ENCODE results near the gene MYLK3.

Gene MYLK3

GRCh38 chr16:46727184-46727583 is 21.0 kb downstream of the MYLK3 start:
- DNase-seq (ENCODE audit: low spot score): no peak

GRCh38 chr16:46721885-46722284 is 26.3 kb downstream of the MYLK3 start:
- DNase-seq (ENCODE audit: low spot score): no peak

GRCh38 chr16:46720619-46721018 is 27.5 kb downstream of the MYLK3 start:
- no peak for DNase-seq (ENCODE audit: low spot score)

- no peak for DNase-seq (ENCODE audit: low spot score)
These were observed 28.6 kb downstream of the MYLK3 start for GRCh38 chr16:46719528-46719927.

- no peak for DNase-seq (ENCODE audit: low spot score)
These were observed 29.9 kb downstream of the MYLK3 start for GRCh38 chr16:46718214-46718613.

GRCh38 chr16:46717692-46718091 is 30.5 kb downstream of the MYLK3 start:
- no peak for DNase-seq (ENCODE audit: low spot score)

- DNase-seq (ENCODE audit: low spot score): no peak
These were observed 32.3 kb downstream of the MYLK3 start for GRCh38 chr16:46715769-46716305.

GRCh38 chr16:46714797-46715591 is 33.1 kb downstream of the MYLK3 start:
- no peak for DNase-seq (ENCODE audit: low spot score)

- DNase-seq (ENCODE audit: low spot score): no peak
These were observed 34.5 kb downstream of the MYLK3 start for GRCh38 chr16:46713634-46714033.

- DNase-seq (ENCODE audit: low spot score): no peak
These were observed 35.2 kb downstream of the MYLK3 start for GRCh38 chr16:46712911-46713310.

GRCh38 chr16:46711106-46712058 is 36.8 kb downstream of the MYLK3 start:
- no peak for DNase-seq (ENCODE audit: low spot score)

- DNase-seq (ENCODE audit: low spot score): no peak
These were observed 38.6 kb downstream of the MYLK3 start for GRCh38 chr16:46709469-46710005.

- DNase-seq (ENCODE audit: low spot score): no peak
These were observed 41.5 kb downstream of the MYLK3 start for GRCh38 chr16:46706642-46707041.

- no peak for DNase-seq (ENCODE audit: low spot score)
These were observed 46.1 kb downstream of the MYLK3 start for GRCh38 chr16:46702030-46702429.

GRCh38 chr16:46701615-46702014 is 46.5 kb downstream of the MYLK3 start:
- no peak for DNase-seq (ENCODE audit: low spot score)

- DNase-seq (ENCODE audit: low spot score): no peak
These were observed 48.1 kb downstream of the MYLK3 start for GRCh38 chr16:46700048-46700447.

GRCh38 chr16:46696957-46697356 is 51.2 kb downstream of the MYLK3 start:
- no peak for DNase-seq (ENCODE audit: low spot score)

GRCh38 chr16:46695937-46696336 is 52.2 kb downstream of the MYLK3 start:
- DNase-seq (ENCODE audit: low spot score): no peak

GRCh38 chr16:46693598-46693997 is 54.5 kb downstream of the MYLK3 start:
- no peak for DNase-seq (ENCODE audit: low spot score)

GRCh38 chr16:46691726-46692125 is 56.4 kb downstream of the MYLK3 start:
- no peak for DNase-seq (ENCODE audit: low spot score)

- no peak for DNase-seq (ENCODE audit: low spot score)
These were observed 57.6 kb downstream of the MYLK3 start for GRCh38 chr16:46690281-46691178.

Data from hematopoietic multipotent progenitor cell treated with erythropoietin and hydrocortisone succinate and interleukin-3 and kit ligand, for 17 days (in vitro differentiated cells).